GM18873 (cell line): ENCODE measurements around the gene B3GLCT.
"Not testable (repeated sequence)": the region's sequence is repeated elsewhere in the genome, so short reads cannot be mapped to it uniquely, and the experiment has no call there.

Experiments used
- ATAC-seq: cut with Tn5 transposase; IDR thresholded peaks from one replicate; pipeline ENCODE4 v1.9.1; 2021; ENCODE audit warnings: mild to moderate bottlenecking, moderate library complexity, moderate number of reproducible peaks; ENCODE audit not compliant: unreplicated experiment, low FRiP score

The B3GLCT gene

DNA sequence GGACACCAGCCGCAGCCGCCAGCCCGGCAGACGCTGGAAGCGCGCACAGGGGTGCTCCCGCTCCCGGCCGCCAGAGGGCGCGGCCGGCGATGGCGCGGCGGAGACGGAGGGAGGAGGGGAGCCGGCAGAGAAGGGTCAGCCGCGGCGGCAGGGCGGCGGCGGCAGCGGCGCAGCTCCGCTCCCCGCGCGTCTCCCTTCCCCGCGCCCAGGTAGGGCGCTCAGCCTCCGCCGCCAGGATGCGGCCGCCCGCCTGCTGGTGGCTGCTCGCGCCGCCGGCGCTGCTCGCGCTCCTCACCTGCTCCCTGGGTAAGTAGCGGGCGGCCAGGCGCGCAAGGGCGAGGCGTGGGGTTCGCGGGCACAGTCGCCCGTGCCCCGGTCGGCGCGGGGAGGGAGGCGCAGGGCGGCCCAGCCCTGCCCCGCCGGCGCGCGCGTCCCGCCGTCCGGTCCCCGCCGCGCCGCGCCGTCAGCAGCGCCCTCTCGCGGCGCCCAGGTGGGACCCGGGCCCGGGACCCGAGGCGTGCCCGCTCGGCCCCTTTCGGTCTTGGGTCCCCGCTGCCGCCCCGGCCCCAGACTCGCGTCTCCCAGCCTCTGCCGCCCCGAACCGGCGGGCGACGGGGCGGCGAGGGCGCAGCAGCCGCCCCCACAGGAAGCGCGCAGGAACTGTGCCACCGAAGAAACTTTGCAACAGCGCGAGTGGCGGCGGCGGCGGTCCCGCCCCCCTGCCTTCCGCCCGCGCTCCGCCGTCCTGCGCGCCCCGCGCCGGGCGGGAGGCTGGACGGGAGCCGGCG is at the start of gene B3GLCT:
B3GLCT (plus strand) TSS at position 127 of the 788 bp plus-strand sequence; CDS start at position 237, 110 bp downstream.
- peak; percentile 82 for ATAC-seq

DNA sequence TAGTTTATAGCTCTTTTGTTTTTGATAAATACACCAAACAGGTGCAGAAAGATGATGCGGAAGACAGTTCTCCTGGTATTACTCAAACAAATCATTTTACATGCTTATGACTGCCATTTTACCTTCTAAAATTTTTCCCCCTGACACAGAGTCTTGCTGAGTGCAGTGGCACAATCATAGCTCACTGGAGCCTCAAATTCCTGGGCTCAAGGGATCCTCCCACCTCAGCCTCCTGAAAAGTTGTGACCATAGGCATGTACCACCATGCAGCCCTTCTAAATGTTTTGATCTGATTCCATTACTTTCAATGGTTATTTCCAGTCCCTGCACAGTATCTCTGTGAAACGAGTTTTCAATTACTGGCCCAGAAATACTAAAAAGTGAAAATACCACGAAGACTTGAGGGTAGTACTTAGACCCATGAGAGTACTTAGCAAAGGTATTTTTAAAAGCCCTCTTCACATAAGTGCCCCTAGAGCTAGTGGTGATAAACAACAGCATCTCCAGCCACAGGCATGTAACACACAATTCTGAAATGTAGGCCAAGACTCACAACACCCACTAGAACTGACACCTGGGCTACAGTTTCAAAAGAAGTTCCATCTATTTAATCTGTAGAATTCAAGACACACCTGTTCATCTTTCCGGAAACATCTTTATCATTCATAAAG is 49.3 kb upstream of the B3GLCT start:
- no peak for ATAC-seq

DNA sequence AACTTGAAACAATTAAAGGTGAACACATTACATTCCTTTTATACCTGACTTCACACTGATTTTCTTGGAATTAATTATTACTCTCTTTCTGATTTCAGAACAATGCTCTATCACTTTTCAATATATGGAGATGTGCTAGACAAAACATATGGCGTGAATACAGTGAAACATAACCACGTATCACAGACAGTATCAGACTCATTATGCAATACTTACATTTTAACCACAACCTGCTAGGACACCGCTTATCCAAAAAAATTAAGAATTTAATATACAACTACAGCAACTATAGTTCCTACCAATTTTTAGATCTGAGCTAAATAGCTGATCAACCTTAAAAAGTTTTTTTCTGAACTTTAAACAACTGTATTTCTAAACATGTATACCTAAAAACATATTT is 47.9 kb upstream of the B3GLCT start:
- no peak for ATAC-seq

DNA sequence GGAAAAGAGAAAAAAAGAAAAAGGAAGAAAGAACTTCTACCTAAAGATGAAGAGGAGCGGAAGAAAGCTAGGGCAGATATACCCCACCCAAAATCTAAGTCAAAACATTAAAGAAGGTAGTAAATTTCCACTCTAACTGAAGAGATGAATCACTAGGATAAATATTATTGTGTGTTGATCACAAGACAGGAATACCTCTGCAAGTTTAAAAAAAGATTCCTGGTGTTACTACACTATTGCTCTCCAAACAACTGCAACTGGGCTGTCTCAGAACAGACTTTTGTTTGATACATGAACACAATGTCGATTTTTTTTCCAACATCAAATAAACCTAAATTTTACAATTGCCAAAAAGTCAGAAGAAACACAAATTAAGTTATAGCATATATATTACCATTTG is 44.8 kb upstream of the B3GLCT start:
- no peak for ATAC-seq

DNA sequence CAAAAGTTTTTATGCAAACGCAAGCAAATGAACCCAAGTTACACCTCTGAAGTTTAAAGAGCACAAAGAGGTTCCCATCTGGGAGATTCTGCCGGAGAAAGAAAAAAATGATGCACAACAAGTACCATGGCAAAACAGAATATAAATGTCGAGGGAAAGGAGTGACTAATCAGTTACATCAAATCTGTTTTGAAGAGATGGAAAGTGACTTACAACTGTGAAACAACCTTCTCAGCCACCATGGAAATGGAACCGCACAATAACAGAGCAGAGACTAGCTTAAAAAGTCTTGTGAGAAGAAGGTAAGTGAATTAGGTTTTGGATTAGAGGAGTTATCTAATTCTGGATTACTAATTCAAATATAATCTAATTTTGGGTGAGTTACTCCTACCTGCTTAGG is 40.5 kb upstream of the B3GLCT start:
- ATAC-seq = no peak

DNA sequence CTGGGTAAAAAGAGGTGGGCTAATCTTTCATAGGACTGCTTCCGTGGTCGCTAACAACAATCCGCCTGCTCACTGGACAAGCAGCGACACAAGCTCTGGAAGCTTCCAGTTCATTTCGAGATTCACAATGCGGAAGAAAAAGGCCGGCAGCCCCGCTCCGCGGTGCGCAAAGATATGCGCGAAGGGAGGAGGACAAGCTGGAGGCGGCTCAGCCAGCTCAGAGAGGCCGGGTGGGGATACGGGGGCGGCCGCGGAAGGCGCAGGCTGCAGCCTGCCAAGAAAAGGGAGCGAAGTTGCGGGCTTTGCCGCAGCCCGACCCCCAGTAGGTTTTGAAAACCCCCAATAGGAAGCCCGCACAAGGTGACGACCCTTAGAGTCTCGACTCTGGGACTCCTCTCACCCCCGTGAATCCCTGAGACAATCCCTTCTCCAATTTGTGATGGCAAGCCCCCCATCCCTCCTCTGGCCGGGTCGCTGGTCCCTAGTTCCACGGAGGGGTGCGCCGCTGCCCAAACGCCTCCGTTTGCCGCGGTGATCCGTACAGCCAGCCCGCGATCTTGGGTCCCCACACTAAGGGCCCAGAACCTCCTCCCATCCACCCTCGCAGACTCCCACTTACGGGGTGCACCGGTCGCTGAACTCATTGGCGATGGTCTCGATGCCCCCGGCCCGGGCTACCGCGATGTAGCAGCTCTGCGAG is 38.8 kb upstream of the B3GLCT start:
- ATAC-seq = no peak

DNA sequence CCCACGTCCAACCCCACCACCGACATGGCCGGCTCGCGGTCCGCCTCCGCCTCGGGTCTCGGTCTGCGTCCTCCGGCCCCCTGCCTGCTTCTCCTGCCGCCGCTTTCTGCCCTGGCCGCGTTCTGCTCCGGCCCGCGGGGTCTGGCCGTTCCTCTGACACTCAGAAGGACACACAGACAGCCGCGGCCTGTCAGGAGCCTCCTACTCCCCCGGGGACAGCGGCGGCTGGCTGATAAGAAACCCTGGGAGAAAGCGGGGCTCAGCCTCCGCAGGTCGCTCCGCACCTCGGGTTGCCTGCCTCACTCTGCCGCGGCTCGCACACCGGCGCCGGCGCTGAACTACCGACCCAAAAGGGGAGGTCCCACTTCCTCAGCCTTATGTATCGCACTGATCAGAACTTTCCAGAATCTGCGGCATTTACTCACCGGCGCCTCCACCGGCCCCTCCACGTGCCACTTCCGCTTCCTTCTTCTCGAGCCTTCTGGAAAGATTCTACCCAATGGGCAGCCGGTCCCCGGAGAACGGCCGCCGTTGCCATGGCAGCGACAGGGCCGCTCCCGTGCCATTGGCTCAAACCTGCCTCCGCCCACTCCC is 38.1 kb upstream of the B3GLCT start, which contains the start of gene HSPH1:
HSPH1 (minus strand) TSS at position 348 of the 594 bp plus-strand sequence; CDS start at position 26, 322 bp downstream.
- peak; percentile 81 for ATAC-seq

DNA sequence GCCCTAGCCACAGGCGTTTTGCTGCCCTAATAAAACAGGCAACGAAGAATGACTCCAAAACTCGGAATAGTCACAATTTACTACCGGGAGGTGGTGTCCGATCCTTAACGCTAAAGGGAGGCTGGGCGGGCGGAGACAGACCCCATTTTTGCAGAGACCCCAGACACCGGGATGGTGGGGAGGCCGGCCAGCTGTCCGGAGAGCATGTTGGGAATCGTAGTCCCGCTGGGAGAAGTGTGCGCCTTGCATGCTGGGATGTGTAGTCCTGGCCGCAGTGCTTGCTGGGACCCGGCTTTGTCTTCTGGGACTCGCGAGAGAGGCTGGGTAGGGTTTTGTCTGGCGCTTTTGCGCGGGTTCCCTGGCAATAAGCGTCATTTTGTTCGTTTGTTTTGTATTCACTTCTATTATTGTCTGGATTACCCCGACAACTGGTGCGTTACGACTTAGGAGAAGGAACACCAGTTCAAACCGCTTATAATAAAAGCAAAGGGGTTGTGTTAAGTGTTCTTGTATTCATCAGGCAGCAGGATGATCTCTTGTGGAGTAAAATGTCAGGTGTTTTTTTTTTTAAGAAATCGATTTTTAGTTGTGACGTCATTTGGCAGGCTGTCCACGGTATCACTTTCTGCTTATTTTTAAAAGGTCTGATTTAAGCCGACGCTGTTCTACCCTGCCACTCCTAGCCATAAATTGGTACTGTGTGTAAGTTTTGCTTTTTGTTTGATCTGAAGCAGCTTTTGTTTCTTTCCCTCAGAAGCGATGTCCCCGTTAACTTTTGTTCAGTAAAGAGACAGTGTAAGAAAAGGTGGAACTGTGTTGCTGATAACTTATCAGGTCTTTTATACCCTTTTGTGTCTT is 37.4 kb upstream of the B3GLCT start:
- ATAC-seq = peak; percentile 86

DNA sequence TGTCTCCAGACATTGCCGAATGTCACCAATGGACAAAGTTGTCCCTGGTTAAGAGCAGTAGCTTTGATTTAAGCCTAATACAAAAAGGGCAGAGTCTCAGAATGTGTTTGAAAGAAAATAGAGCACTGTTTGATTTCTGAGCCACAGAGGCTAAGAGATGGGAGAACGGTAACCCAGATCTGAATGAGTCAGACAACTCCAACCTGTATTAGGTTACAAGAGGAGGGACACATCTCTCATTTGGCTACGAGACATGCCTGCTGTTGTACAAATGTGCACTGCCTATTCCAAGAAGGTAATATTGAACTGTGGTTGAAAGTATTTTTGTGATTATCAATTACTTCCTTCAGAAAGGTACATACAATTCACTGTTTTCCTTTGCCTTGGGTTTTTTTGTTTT is 33.2 kb upstream of the B3GLCT start:
- ATAC-seq = no peak

DNA sequence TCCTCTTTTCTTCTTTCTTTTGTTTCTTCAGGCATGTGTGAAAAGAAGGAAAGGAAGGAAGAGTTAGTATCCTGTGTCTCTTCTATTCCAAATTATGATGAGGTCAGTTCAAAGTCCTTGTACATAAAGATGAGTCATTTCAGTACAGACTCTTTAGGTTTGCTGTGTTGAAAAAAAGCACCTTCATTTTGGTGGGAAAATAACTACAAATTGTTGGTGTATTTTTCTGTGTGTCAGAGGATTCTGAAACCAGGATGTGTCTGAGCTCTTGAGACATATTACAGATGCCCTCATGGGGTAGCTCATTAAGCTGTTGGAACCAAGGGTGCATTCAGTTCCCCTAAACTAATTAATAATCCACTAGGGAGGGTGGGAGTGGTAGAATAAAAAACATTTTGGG is 32.3 kb upstream of the B3GLCT start:
- peak; percentile 45 for ATAC-seq

DNA sequence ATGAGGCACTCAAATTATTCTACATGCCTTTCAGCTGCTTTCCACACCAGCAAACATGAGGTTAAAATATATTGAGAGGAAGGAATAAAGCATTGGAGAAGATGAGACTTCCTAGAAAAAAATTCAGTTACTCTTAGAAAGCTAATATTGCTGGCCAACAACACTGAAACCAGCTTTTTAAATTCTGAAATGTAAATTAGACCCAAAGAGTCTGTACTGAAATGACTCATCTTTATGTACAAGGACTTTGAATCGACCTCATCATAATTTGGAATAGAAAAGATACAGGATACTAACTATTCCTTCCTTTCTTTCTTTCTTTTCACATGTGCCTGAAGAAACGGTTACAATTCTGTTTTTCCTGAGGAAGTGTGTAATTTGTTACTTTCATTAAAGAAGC is 31.6 kb upstream of the B3GLCT start:
- ATAC-seq = no peak

DNA sequence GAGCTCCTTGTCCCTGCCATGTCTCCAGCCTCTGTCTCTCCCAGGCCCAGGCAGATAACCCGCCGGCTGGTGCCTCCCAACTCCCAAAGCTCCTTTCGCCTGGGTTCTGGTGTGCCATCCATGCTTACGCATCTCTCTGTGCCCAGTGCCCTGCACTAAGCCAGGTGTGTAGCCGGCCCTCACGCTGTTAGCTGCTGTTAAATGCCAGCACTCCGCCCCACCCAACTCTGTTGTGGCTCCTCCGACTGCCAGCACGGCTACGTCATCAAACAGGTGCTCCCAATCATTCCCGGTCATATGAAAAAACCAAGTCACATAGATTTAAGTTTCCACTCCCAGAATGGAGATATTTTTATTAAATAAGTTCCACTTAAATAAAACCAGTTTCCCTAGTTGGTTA is 31.0 kb upstream of the B3GLCT start:
- ATAC-seq = no peak

DNA sequence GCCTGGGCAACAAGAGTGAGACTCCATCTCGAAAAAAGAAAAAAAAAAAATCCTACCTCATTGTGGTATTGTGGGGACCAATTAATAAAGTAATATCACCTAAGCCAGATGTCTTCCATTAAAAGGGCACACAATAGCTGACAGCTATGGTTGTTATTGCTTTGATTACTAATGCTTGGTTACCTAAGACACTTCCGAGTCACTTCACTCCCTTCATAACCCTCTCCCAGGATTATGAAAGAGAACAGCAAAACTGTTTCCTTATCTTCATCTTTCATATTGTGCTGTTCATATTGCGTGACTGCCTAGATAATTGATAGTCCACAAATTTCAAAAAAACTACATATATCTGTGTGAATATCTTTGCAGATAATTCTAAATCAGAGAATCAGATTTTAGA is 27.8 kb upstream of the B3GLCT start:
- ATAC-seq = no peak

DNA sequence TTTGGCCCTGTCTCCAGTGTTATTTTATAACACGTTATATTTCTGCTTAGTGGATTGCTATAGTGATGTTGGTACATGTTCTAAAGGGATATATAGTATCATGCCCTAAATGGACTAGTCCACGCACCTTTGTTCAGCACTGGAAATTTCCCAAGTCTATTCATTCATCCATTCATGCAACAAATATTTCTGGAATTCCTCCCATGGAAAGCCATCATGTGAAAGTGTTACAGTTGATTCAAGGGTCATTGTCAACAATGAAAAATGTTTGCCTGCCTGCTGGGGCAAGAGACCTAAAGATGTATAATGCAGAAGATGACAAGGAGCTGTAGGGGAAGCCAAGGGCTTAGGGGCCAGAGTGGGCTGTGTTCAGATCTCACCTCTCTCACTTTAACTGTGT is 27.2 kb upstream of the B3GLCT start:
- no peak for ATAC-seq

DNA sequence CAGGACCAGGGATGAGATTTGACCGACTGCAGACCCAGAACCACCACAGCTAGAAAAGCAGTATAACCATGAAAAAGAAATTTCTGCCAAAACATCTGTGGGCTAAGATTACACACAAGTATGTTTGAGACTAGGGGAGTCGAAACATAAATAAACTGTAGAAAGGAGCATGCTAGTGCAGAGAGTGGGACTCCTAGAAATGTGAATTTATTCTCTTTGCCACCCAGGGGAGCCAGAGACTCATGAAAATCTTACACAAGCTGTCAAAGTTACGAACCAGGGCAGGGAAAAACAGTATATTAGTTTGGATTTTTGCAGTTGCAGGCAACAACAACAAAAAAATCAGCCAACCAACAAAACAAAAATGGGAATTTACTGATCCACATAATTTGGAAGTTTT is 25.8 kb upstream of the B3GLCT start:
- ATAC-seq = no peak

DNA sequence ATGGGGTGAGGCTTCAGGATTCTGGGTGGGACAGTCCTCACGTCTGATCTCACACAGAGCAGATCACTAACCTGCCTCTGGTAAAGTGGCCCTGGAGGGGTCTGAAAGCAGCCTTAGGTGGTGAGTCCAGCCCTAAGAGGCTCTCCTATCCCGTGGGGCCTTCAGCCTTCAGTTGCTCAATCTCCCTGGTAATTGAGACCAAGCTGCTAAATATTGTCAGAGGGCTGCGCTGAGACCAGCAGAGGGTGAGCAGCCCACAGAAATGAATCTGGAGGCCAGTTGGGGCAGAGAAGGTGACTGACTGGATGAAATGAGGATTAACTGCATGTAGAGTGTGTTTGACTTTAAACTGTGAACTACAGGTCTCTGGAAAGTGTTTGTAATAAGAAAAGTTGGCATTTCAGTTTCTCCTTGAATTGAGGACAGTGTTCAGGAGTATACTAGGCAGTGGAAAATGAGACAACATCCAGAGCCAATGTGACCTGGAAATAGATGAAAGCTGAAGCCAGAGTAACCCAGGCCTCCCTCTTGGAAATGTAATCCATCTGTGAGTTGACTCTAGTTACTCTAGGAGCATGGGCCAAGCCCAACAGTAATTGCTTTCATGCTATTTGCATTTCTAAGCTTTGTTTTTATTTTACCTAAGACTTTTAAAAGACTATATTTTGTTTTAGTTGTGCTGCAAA is 23.8 kb upstream of the B3GLCT start:
- no peak for ATAC-seq

DNA sequence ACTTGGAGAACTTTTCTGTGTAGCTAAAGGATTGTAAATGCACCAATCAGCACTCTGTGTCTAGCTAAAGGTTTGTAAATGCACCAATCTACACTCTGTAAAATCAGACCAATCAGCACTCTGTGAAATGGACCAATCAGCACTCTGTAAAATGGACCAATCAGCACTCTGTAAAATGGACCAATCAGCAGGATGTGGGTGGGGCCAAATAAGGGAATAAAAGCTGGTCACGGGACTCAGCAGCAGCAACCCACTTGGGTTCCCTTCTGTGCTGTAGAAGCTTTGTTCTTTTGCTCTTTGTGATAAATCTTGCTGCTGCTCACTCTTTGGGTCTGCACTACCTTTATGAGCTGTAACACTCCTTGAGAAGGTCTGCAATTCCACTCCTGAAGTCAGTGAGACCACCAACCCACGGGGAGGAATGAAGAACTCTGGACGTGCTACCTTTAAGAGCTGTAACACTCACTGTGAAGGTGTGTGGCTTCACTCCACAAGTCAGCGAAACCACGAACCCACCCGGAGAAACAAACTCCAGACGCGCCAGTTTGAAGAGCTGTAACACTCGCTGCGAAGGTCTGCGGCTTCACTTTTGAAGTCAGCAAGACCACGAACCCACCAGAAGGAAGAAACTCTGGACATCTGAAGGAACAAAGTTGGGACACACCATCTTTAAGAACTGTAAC is 21.8 kb upstream of the B3GLCT start:
- ATAC-seq = not testable (repeated sequence)

DNA sequence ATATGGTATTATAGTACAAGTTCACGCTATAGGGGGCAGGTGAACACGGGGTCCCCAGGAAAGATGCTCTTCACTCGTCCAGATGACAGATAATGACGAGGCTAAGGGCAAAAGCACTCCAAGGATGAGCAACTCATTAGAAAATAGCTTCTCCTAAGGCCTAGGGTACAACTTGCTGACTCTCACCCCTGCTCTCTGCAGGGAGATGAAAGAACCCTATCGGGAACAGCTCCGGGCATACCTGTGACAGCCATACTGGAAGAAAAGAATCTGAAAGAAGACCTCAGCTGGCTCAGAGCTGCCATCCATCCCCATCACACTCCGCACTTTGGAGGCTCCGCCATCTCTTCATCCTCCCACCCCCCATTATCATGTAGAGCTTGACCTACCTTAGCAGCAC is 20.5 kb upstream of the B3GLCT start:
- no peak for ATAC-seq

DNA sequence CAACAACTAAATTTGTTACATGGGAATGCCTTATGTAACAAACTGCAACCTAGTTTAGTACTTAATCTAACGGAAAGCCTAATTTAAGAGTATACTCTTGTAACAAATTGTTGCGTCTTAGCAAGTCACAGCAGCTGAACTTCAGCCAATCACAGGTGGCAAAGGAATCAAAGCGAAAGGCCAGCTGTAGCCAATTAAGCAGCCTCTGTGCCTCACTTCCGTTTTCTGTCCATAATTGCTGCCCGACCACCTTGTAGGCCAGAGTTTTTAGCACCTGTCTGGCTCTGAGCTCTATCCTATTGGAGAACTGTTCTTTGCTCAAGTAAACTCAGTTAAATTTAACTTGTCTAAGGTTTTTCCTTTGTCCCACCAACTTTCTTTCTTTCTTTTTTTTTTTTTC is 20.0 kb upstream of the B3GLCT start:
- no peak for ATAC-seq
